Central memory CD8-positive, alpha-beta T cell (primary cell): Measurements from ENCODE around the gene CREB1.
A peak's percentile ranks its signal among the peaks of the same experiment; 100 is the strongest.
"Not testable (repeated sequence)": the region's sequence is repeated elsewhere in the genome, so short reads cannot be mapped to it uniquely, and the experiment has no call there.

Experiments
- ATAC-seq: fragments of 150-1000 bp; cut with Tn5 transposase; replicated peaks from 2 replicates; pipeline ENCODE4 v1.10.0; 2022; ENCODE audit warnings: mild to moderate bottlenecking, moderate FRiP score, moderate number of reproducible peaks; ENCODE audit not compliant: poor library complexity, severe bottlenecking; ENCODE audit errors: extremely low read depth
- DNase-seq, 2 donors: peaks; one replicate each; pipeline ENCODE4 v3.0.0; 2021; ENCODE audit warnings: low spot score in 2 of 2
- H3K27ac Mint-ChIP-seq: one replicate; pipeline ENCODE4 v1.8.0; 2022; ENCODE audit warnings: low read depth, mild to moderate bottlenecking, moderate library complexity, mixed read lengths
- H3K27me3 Mint-ChIP-seq: one replicate; pipeline ENCODE4 v1.8.0; 2022; ENCODE audit warnings: mixed read lengths
- H3K36me3 Mint-ChIP-seq: one replicate; pipeline ENCODE4 v1.8.0; 2022; ENCODE audit warnings: mild to moderate bottlenecking, moderate library complexity, mixed read lengths; ENCODE audit not compliant: insufficient read depth
- H3K4me1 Mint-ChIP-seq: one replicate; pipeline ENCODE4 v1.8.0; 2022; ENCODE audit warnings: mixed read lengths
- H3K4me3 Mint-ChIP-seq: one replicate; pipeline ENCODE4 v1.8.0; 2022; ENCODE audit warnings: mild to moderate bottlenecking, moderate library complexity, mixed read lengths
- H3K9me3 Mint-ChIP-seq: one replicate; pipeline ENCODE4 v1.8.0; 2022; ENCODE audit warnings: mixed read lengths

The CREB1 gene

DNA sequence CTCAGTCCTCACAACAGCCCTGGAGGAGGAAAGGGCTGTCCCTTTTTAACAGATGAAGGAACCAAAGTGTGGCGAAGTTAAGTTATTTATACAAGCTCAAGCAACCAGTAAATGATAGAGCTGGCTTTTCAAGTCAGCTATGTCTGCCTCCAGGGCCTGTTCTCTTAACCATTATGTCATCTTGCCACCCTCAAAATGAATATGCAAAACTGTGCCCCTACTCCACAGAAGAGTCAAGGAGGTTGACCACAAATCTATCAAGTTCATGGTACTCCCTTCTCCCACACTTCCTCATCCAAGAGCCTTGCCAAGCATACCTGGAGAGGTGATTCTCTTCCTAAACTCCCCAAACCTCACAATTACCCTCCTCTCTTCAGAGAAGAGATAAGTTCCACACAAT is 37.3 kb upstream of the CREB1 start:
- H3K27ac Mint-ChIP-seq = no peak overlapping the region
- H3K4me1 Mint-ChIP-seq = no peaks in the 10 kb centered on the region
- ATAC-seq = no peak
- no peaks in the 10 kb centered on the region for H3K36me3 Mint-ChIP-seq
- H3K4me3 Mint-ChIP-seq = no peak overlapping the region
- H3K9me3 Mint-ChIP-seq = no peaks in the 10 kb centered on the region
- H3K27me3 Mint-ChIP-seq = no peaks in the 10 kb centered on the region
- DNase-seq = no peak

GRCh38 chr2:207494137-207494536 is 35.6 kb upstream of the CREB1 start:
- no peak overlapping the region for H3K4me3 Mint-ChIP-seq

GRCh38 chr2:207496936-207497335 is 32.8 kb upstream of the CREB1 start:
- not testable (repeated sequence) for H3K27ac Mint-ChIP-seq, H3K4me1 Mint-ChIP-seq, H3K9me3 Mint-ChIP-seq, H3K27me3 Mint-ChIP-seq, H3K36me3 Mint-ChIP-seq, H3K4me3 Mint-ChIP-seq, ATAC-seq, DNase-seq

More at GRCh38 chr2:207494137-207494536, 35.6 kb upstream of the CREB1 start:
- no peak for ATAC-seq
- no peaks in the 10 kb centered on the region for H3K9me3 Mint-ChIP-seq
- DNase-seq = no peak
- peaks cover 4% of the 10 kb centered on the region for H3K4me1 Mint-ChIP-seq
- no peaks in the 10 kb centered on the region for H3K36me3 Mint-ChIP-seq
- H3K27ac Mint-ChIP-seq = no peak overlapping the region
- no peaks in the 10 kb centered on the region for H3K27me3 Mint-ChIP-seq

- H3K36me3 Mint-ChIP-seq = no peaks in the 10 kb centered on the region
- no peak overlapping the region for H3K4me3 Mint-ChIP-seq
- no peak overlapping the region for H3K27ac Mint-ChIP-seq
- H3K4me1 Mint-ChIP-seq = peaks cover 11% of the 10 kb centered on the region
- ATAC-seq (no peak), DNase-seq (no peak)
- no peaks in the 10 kb centered on the region for H3K9me3 Mint-ChIP-seq
- no peaks in the 10 kb centered on the region for H3K27me3 Mint-ChIP-seq
Observed at GRCh38 chr2:207497596-207497995, 32.2 kb upstream of the CREB1 start.

- Mint-ChIP-seq H3K27ac (no peak overlapping the region), H3K36me3 (peaks cover under 1% of the 10 kb centered on the region), H3K4me1 (peaks cover 11% of the 10 kb centered on the region), H3K4me3 (no peak overlapping the region), H3K27me3 (no peaks in the 10 kb centered on the region), H3K9me3 (no peaks in the 10 kb centered on the region)
- DNase-seq (no peak), ATAC-seq (no peak)
Observed at GRCh38 chr2:207498427-207498826, 31.3 kb upstream of the CREB1 start.

DNA sequence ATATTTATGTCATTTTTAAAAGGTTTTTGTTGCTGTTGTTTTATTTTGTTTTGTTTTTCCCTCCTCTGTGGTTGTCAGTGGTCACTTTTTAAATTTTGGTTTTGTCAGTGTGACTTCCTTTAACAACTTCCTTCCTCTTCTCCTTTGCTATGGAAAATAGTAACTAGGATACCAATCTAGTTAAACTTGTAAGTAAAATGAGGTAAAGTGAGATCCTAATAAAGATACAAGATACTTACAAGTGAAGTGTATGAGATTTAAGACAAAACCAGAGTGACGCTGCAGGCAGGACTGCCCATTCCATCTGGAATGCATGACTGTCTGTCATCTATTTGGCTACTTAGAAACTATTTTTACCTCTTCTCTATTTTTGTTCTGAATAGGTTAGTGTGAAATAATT is 30.6 kb upstream of the CREB1 start:
- no peak overlapping the region for H3K27ac Mint-ChIP-seq
- ATAC-seq (no peak), DNase-seq (no peak)
- H3K4me1 Mint-ChIP-seq = peaks cover 11% of the 10 kb centered on the region
- peaks cover 2% of the 10 kb centered on the region for H3K36me3 Mint-ChIP-seq
- H3K27me3 Mint-ChIP-seq = no peaks in the 10 kb centered on the region
- H3K9me3 Mint-ChIP-seq = no peaks in the 10 kb centered on the region
- no peak overlapping the region for H3K4me3 Mint-ChIP-seq

- no peaks in the 10 kb centered on the region for H3K27me3 Mint-ChIP-seq
- H3K36me3 Mint-ChIP-seq = peaks cover 2% of the 10 kb centered on the region
- H3K9me3 Mint-ChIP-seq = no peaks in the 10 kb centered on the region
- H3K27ac Mint-ChIP-seq = no peak overlapping the region
- DNase-seq = no peak
- no peak overlapping the region for H3K4me3 Mint-ChIP-seq
- peaks cover 30% of the 10 kb centered on the region for H3K4me1 Mint-ChIP-seq
- no peak for ATAC-seq
Observed at GRCh38 chr2:207501802-207502576, 27.8 kb upstream of the CREB1 start.

DNA sequence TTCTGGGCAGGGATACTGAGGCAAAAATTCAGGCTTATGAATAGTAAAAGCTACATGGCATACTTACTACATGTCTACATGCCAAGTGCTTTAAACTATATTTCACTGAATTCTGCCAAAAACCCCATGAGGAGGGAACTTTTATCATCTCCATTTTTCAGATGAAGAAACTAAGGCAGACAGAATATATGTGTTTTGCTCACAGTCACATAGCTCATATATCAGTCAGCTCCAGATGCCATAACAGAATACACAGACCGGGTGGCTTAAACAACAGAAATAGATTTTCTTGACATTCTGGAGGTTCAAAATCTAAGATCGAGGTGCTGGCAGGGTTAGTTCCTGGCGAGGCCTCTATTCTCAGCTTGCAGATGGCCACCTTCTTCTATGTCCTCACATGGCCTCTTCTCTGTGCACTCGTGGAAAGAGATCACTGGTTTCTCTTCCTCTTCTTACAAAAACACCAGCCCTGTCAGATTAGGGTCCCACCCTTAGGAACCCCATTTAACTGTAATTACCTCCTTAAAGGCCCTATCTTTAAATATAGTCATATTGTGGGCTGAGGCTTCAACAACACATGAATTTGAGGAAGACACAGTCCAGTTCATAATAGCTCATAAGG is 27.1 kb upstream of the CREB1 start:
- H3K27ac Mint-ChIP-seq = no peak overlapping the region
- H3K9me3 Mint-ChIP-seq = no peaks in the 10 kb centered on the region
- no peak for DNase-seq
- H3K36me3 Mint-ChIP-seq = peaks cover 2% of the 10 kb centered on the region
- ATAC-seq = no peak
- H3K27me3 Mint-ChIP-seq = no peaks in the 10 kb centered on the region
- H3K4me3 Mint-ChIP-seq = no peak overlapping the region
- H3K4me1 Mint-ChIP-seq = peaks cover 30% of the 10 kb centered on the region

GRCh38 chr2:207503234-207503633 is 26.5 kb upstream of the CREB1 start:
- Mint-ChIP-seq H3K36me3 (peaks cover 2% of the 10 kb centered on the region), H3K4me3 (no peak overlapping the region), H3K4me1 (peaks cover 30% of the 10 kb centered on the region), H3K27ac (no peak overlapping the region), H3K9me3 (no peaks in the 10 kb centered on the region), H3K27me3 (no peaks in the 10 kb centered on the region)
- no peak for ATAC-seq
- DNase-seq = no peak

DNA sequence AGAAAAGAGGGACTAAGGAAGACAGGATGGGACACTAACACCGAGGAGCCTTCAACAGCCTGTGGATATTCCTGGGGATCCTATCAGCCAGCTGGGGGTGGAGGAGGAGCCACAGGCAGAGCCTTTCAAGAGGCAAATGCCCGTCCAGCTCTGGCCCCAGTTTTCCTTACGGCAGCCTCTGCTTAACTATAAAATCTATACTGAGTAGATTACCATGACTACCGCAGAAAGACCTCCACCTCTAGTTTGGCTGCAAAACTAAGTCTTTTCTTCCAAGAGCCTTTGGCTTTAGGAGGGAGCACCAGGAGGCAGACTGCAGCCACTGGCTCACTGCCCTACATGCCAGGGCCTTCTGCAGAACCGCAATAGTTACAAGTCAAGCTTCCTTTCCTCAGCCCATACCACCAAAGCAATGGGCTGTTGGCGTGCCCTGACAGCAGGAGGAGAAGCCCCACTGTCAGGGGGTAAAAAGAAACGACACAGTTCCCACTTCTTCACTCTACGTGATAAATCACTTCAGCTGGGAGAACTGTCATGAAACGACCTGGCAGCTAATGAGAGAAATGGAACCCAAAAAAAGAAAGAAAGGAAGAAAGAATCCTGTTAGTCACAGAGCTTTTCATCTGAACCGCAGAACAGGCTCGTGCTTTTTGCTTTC is 25.1 kb upstream of the CREB1 start:
- H3K4me3 Mint-ChIP-seq = no peak overlapping the region
- H3K9me3 Mint-ChIP-seq = no peaks in the 10 kb centered on the region
- H3K27me3 Mint-ChIP-seq = no peaks in the 10 kb centered on the region
- peaks cover 24% of the 10 kb centered on the region for H3K4me1 Mint-ChIP-seq
- H3K27ac Mint-ChIP-seq = no peak overlapping the region
- no peak for ATAC-seq
- H3K36me3 Mint-ChIP-seq = peaks cover 2% of the 10 kb centered on the region
- DNase-seq = no peak

DNA sequence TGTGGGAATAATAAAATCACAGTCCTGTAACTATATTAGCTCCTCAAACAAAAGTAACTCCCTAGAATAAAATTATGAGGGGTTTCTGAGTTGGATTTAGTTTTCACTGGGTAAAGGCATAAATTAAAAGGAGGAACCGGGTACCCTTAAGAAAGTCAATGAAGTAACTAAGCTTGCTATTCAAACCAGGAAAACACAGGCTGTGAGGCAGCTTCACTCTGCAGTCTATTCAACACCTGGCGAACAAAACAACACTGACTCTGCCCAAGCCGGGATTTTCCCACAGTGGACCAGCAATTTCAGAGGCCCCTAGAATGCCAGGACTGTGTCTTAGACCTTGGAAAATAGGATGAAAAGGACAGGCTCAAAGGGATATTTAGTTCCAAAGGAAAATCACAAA is 24.6 kb upstream of the CREB1 start:
- no peaks in the 10 kb centered on the region for H3K27me3 Mint-ChIP-seq
- peaks cover 2% of the 10 kb centered on the region for H3K36me3 Mint-ChIP-seq
- ATAC-seq (no peak), DNase-seq (no peak)
- no peak overlapping the region for H3K4me3 Mint-ChIP-seq
- H3K4me1 Mint-ChIP-seq = peaks cover 24% of the 10 kb centered on the region
- no peak overlapping the region for H3K27ac Mint-ChIP-seq
- H3K9me3 Mint-ChIP-seq = no peaks in the 10 kb centered on the region

GRCh38 chr2:207505728-207506127 is 24.0 kb upstream of the CREB1 start:
- Mint-ChIP-seq H3K9me3 (no peaks in the 10 kb centered on the region), H3K4me3 (no peak overlapping the region), H3K27ac (no peak overlapping the region), H3K4me1 (peaks cover 24% of the 10 kb centered on the region), H3K36me3 (peaks cover 2% of the 10 kb centered on the region), H3K27me3 (no peaks in the 10 kb centered on the region)
- DNase-seq (no peak), ATAC-seq (peak; percentile 64)

GRCh38 chr2:207506426-207506825 is 23.3 kb upstream of the CREB1 start:
- no peak for DNase-seq
- peaks cover 24% of the 10 kb centered on the region for H3K4me1 Mint-ChIP-seq
- no peaks in the 10 kb centered on the region for H3K27me3 Mint-ChIP-seq
- H3K27ac Mint-ChIP-seq = no peak overlapping the region
- no peak for ATAC-seq
- H3K36me3 Mint-ChIP-seq = peaks cover 2% of the 10 kb centered on the region
- H3K9me3 Mint-ChIP-seq = no peaks in the 10 kb centered on the region
- H3K4me3 Mint-ChIP-seq = no peak overlapping the region
